GM21576 (cell line): ENCODE data around the gene MUC12.
"Not testable (repeated sequence)": the region's sequence is repeated elsewhere in the genome, so short reads cannot be mapped to it uniquely, and the experiment has no call there.

ENCODE experiments used
- ATAC-seq: cut with Tn5 transposase; IDR thresholded peaks from one replicate; pipeline ENCODE4 v1.9.1; 2021; ENCODE audit warnings: mild to moderate bottlenecking, moderate library complexity; ENCODE audit not compliant: unreplicated experiment

Gene MUC12

DNA sequence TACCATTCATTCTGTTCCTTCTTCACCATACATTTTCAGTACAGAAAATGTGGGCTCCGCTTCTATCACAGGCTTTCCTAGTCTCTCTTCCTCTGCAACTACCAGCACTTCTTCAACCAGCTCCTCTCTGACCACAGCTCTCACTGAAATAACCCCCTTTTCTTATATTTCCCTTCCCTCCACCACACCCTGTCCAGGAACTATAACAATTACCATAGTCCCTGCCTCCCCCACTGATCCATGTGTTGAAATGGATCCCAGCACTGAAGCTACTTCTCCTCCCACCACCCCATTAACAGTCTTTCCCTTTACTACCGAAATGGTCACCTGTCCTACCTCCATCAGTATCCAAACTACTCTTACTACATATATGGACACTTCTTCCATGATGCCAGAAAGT is 9.5 kb upstream of the MUC12 start:
- ATAC-seq, result no peak

GRCh38 chr7:100962537-100962936 is 6.8 kb upstream of the MUC12 start:
- no peak for ATAC-seq

DNA sequence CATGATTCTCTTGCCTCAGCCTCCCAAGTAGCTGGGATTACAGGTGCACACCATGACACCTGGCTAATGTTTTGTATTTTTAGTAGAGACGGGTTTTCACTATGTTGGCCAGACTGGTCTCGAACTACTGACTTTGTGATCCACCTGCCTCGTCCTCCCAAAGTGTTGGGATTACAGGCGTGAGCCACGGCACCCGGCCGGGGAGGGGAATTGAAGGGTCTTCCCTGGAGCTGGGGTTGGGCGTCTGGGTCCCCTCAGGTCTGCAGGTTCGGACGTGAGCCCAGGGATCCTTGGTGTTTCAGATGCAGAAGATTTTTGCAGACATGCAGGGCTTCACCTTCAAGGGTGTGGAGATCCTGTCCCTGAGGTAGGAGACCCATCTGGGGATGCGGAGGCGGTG is 6.0 kb upstream of the MUC12 start:
- ATAC-seq, result no peak

DNA sequence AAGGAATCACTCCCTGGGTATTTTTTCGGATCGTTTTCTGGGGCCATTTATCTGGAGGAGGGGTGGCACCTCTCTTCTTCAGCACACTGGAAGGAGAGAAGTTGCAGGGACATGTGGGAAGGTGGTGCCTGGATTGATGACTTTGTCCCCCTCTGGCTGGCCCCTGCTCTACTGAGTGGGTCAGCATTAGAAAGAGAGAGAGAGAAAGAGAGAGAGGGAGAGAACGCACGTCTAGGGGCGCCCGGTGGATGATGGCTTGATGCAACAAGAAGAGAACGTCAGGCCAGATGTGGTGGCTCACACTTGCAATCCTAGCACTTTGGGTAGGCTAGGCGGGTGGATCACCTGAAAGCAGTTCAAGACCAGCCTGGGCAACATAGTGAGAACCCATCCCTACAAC is 5.5 kb upstream of the MUC12 start:
- no peak for ATAC-seq

DNA sequence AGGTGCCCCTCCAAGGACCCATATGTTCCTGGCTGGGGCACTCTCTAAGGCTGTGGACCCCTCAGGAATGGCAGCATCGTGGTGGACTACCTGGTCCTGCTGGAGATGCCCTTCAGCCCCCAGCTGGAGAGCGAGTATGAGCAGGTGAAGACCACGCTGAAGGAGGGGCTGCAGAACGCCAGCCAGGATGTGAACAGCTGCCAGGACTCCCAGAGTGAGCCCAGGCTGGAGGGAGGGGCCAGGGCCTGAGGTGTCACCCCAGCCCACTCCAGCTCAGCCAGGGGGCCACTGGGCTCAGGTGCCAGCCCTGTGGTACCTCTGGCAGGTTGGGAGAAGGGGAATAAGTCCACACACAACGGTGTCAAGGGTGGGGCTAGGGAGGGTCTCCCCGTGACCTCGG is 4.7 kb upstream of the MUC12 start:
- no peak for ATAC-seq

DNA sequence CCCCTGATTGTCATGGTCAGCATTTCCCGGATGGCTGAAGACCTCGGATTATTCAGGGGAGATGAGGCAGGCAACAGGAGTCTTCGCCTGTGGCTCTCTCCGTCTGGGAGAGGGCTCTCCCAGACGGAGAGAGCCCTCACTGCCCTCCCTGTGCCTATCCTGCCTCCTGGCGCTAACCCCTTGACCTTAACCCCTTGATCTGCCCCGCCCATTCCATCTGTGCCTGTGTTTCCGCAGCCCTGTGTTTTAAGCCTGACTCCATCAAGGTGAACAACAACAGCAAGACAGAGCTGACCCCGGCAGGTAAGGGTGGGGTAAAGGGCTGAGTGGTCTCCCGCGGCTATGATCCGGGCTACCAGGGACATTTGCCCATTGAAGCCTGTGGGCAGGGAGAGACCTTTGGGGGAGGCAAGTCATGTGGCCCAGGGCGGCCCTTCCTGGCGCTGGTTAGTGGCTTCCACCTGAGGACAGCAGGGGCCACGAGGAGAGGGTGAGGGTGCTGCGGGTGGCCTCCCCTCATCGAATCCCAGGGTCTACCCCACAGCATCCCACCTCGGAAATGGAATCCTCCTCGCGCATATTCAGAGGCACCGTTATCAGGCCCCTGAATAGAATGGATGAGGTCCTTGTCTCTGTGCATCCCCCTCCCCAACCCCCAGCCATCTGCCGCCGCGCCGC is 4.2 kb upstream of the MUC12 start:
- no peak for ATAC-seq

DNA sequence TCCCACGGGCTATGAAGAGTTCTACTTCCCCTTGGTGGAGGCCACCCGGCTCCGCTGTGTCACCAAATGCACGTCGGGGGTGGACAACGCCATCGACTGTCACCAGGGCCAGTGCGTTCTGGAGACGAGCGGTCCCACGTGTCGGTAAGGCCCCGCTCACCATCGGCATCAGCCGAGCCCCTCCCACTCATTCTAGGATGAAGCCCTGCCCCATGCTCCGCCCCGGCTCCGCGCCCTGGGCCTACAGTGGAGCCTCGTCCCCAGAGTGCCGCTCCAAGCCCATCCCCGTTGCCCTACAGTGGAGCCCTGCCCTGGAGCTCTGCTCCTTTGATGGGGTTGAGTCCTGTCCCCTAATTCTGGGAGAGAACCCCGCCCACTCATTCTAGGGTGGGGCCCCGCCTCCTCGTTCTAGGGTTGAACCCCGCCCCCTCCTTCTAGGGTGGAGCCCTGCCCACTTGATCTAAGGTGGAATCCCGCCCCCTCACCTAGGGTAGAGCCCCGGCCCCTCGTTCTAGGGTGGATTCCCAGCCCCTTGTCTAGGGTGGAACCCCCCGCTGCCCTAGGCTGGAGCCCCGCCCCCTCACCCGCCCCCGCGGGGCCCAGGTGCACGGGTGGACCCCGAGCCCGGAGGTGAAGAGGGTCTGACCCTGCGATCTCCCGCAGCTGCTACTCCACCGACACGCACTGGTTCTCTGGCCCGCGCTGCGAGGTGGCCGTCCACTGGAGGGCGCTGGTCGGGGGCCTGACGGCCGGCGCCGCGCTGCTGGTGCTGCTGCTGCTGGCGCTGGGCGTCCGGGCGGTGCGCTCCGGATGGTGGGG is 3.4 kb upstream of the MUC12 start:
- no peak for ATAC-seq

DNA sequence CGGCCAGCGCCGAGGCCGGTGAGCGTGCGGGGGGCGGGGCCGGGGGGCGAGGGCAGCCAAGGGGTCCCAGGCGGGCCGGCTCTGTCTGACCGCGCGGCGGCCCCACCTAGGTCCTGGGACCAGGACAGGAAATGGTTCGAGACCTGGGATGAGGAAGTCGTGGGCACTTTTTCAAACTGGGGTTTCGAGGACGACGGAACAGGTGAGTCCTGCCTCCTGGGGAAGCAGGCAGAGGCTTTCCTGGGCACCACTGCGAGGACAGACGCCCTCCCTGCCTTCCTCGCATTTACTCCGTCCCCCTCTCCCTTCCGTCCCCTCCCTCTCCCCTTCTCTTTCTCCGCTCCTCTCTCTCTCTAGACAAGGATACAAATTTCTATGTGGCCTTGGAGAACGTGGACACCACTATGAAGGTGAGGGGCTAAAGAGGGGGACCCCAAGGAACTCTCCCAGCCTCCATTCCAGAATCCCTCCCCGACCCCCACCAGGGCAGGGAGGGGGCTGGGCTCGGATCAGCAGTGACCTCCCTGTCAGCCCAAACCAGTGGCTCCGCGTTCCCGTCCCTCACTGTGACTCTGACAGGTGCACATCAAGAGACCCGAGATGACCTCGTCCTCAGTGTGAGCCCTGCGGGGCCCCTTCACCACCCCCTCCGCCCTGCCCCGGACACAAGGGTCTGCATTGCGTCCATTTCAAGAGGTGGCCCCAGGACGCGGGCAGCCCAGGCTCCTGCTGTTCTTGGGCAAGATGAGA is 2.6 kb upstream of the MUC12 start:
- ATAC-seq, result no peak

DNA sequence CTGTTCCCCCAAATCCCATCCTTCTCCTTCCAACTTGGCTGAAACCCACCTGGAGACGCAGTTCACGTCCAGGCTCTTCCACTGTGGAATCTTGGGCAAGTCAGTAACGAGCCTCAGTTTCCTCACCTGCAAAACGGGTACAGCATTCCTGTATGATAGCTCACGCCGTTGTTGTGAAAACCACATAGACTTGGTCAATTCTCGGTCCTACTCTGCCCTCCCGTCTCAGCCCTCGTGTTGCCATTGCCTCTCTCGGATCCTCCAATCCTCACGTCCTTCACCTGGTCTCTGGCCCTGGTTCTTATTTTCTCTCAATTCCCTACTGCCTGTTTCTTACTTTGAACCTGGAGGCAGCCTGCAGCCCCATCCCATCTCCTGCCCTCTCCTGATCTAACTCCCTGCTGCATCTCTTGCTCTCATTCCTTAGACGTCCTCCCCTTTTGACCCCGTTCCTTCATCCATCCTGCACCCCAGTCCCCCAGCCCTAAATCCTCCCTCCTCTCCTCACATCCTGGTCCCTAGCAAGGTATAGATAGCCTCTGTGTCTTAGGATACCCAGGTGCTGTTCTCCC is 2.0 kb upstream of the MUC12 start:
- no peak for ATAC-seq

GRCh38 chr7:100968031-100968430 is 1.3 kb upstream of the MUC12 start:
- no peak for ATAC-seq

DNA sequence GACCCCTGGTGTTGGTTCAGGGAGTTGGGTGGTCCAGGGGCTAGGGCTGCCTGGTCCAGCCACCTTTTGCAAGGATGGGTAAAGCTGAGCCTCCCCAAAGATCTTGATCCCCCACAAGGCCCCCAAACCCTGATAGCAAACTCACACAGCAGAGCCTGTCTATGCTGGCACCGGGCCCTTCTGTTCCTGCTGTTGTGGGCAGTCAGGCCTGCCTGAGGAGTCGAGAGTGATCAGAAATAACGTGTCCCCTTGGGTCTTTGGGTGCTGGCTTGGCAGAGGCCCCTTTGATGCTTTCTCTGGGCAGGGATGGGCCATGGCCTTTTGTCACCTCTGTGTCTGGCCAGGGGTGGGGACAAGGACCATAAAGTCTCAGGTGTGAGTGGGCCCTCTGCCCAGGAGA is 715 bp upstream of the MUC12 start:
- ATAC-seq, result no peak

GRCh38 chr7:100971111-100972001 is 2.0 kb downstream of the MUC12 start:
- ATAC-seq, result no peak

DNA sequence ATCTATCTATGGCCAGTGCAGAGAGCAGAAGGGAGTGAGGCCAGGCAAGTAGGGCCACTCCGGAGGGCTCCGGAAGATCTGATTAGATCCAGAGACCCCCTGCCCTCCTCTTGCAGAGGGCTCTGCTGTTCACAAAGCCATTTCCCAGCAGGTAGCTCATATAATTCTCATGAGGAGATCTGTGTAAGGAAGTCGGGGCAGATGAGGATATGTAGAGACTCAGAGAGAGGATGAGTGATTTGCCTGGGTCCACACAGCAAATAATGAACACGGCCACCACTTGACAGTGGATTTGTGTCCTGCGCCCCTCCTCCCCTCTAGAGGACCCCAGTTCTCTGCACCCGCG is 2.6 kb downstream of the MUC12 start:
- no peak for ATAC-seq

GRCh38 chr7:100974021-100974420 is 4.7 kb downstream of the MUC12 start:
- no peak for ATAC-seq

DNA sequence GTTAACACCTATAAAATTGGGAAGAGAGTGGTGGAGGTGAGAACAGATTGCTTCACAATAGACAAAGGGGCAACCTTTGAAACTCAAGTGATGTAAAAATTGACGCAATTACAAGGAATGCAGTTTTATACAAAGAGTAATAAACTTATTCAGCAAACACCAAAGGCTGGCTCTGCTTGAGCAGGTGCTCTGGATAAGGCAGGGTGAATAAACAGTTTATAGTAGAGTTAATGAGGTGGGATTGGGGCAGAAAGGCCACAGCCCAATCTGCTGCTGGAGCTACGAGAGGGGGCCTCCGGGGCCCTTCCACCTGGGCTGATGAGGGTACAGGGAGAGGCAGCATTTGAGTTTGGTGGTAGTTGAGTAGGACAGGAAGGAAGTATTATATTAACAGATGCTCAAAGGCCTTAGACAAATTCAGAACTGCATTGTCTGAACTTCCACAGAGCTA is 6.0 kb downstream of the MUC12 start:
- no peak for ATAC-seq

- ATAC-seq, result no peak
These were observed 8.9 kb downstream of the MUC12 start for GRCh38 chr7:100978300-100978699.

GRCh38 chr7:100983451-100984187 is 14.3 kb downstream of the MUC12 start:
- no peak for ATAC-seq

GRCh38 chr7:100984241-100984918 is 15.0 kb downstream of the MUC12 start:
- ATAC-seq, result not testable (repeated sequence)
